Choroid plexus epithelial cell (primary cell): Measurements from ENCODE around the gene EVC.
A peak's percentile ranks its signal among the peaks of the same experiment; 100 is the strongest.

Source experiments
- DNase-seq: peaks from one replicate; pipeline ENCODE4 v3.0.0-alpha.2; 2010; ENCODE audit warnings: low read depth
- H3K4me3 ChIP-seq: 2 replicates; pipeline ENCODE4 v1.5.1; 2011; ENCODE audit warnings: low read depth, mild to moderate bottlenecking, control low read depth, low read length, moderate library complexity
- CTCF ChIP-seq: conservative IDR thresholded peaks from 2 replicates; pipeline ENCODE4 v1.5.1; 2011; ENCODE audit warnings: low read depth, mild to moderate bottlenecking, control low read depth, inconsistent platforms, low read length, moderate library complexity

The EVC gene

GRCh38 chr4:5755161-5755560 lies 44.2 kb downstream of the EVC start:
- DNase-seq: no peak
- TF ChIP-seq CTCF: no peak
- no peak overlapping the region for H3K4me3 ChIP-seq

DNA sequence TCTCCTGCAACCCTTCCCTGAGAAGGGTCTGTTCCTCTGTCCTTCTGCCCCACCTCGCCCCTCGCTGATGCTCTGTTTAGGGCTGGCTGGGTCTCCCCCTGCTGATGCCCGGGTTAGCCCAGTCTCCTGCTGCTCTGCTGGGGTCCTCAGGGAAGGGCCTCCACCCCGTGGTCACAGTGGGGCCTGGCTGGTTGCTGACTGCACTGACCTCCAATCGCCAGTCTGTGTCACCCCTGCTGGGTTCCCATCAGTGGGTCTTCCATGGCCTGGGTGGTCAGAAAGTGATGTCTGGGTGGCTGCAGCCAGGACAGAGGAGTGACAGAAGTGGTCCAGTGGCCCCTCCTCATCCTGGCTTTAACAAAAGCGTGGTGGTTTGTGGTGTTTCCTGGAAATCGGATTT lies 44.7 kb downstream of the EVC start:
- H3K4me3 ChIP-seq: no peak overlapping the region
- TF ChIP-seq CTCF: no peak
- DNase-seq: no peak

- H3K4me3 ChIP-seq: no peak overlapping the region
- TF ChIP-seq CTCF: no peak
- no peak for DNase-seq
These were observed 45.3 kb downstream of the EVC start for GRCh38 chr4:5756271-5756670.

DNA sequence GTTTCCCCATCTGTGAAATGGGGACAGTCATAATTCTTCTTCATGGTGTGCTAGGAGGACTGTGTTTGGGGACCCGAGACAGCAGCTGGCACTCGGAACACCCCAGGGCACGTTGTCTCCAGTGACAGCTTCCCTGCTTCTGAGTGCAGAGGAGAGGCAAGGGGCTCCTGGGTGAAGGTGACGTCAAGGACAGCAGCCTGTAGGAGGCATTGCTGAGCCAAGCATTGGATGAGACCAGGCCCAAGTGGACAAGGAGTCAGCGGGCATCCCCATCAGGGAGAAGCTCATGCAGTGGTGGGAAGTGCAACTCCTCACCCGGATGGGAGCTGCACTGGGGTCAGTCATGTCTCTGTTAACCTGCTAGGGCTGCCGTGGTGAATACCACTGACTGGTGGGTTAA lies 46.1 kb downstream of the EVC start:
- no peak overlapping the region for H3K4me3 ChIP-seq
- no peak for TF ChIP-seq CTCF
- no peak for DNase-seq

GRCh38 chr4:5757536-5757935 lies 46.5 kb downstream of the EVC start:
- H3K4me3 ChIP-seq: no peak overlapping the region
- no peak for TF ChIP-seq CTCF
- DNase-seq: no peak

- no peak for DNase-seq
- no peak for TF ChIP-seq CTCF
- no peak overlapping the region for H3K4me3 ChIP-seq
These were observed 47.0 kb downstream of the EVC start for GRCh38 chr4:5757954-5758353.

DNA sequence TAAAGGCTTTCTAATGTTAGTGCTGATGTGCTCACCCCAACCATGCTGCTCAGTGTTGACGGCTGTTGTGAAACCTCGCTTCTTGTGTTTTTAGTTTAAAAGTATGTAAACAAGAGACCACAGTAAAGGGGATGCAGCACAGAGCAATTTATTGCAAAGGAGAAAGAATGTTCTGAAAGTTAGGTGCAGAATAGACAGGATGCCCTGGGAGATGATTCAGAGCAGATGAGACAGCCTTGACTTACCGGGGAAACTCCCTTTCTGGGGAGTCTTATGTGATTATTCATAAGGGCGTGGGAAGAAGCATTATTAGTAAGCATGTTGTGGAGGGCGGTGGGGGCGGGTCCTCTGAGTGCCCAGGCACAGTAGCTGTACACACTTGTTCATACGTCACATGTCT lies 47.7 kb downstream of the EVC start:
- no peak overlapping the region for H3K4me3 ChIP-seq
- no peak for TF ChIP-seq CTCF
- DNase-seq: peak; percentile 98
